HEK293T (cell line): Measurements from ENCODE around the gene TRIOBP.

Experiments
- FOXM1 ChIP-seq: fragments of 450-650 bp; IDR thresholded peaks from 2 replicates; pipeline ENCODE4 v1.6.1; 2017; ENCODE audit warnings: mild to moderate bottlenecking, borderline replicate concordance
- HDGF ChIP-seq: fragments of 450-650 bp; IDR thresholded peaks from 2 replicates; pipeline ENCODE4 v1.6.1; 2017; ENCODE audit warnings: antibody characterized with exemption, borderline replicate concordance
- LEF1 ChIP-seq: fragments of 450-650 bp; IDR thresholded peaks from 2 replicates; pipeline ENCODE4 v1.6.1; 2017; ENCODE audit warnings: mild to moderate bottlenecking, borderline replicate concordance
- NFRKB ChIP-seq: fragments of 450-650 bp; IDR thresholded peaks from 2 replicates; pipeline ENCODE4 v1.6.1; 2016; ENCODE audit warnings: mild to moderate bottlenecking, moderate library complexity
- SP1 ChIP-seq: fragments of 450-650 bp; IDR thresholded peaks from 2 replicates; pipeline ENCODE4 v1.6.1; 2017
- SUZ12 ChIP-seq: fragments of 450-650 bp; IDR thresholded peaks from 2 replicates; pipeline ENCODE4 v1.6.1; 2016; ENCODE audit warnings: mild to moderate bottlenecking
- TARDBP ChIP-seq: fragments of 450-650 bp; IDR thresholded peaks from 2 replicates; pipeline ENCODE4 v1.6.1; 2016
- ZNF384 ChIP-seq: fragments of 450-650 bp; IDR thresholded peaks from 2 replicates; pipeline ENCODE4 v1.6.1; 2016

DNA sequence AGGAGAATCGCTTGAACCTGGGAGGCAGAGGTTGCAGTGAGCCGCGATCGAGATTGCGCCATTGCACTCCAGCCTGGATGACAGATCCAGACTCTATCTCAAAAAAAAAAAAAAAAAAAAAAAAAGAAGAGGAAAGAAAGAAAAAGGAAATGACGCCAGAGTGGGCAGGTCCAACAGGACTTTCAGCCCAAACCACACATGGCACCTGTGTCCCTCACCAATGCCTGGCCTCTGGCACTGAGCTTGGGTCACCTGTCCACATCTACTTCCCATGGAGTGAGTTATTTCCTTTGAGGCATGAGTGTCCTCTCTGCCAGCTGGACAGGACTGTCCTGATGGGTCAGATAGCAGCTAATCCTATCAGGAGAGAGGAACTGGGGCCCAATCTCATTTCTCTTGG is 95.6 kb downstream of the TRIOBP start:
- TF ChIP-seq FOXM1 (no peak), NFRKB (no peak), HDGF (no peak), SP1 (no peak), LEF1 (no peak), SUZ12 (no peak), ZNF384 (no peak), TARDBP (no peak)
